OCI-LY7 (cell line): ENCODE results near the gene KCNG4.

ENCODE experiments used
- EZH2phosphoT487 ChIP-seq: fragments of 200-600 bp; sonication (generic); IDR thresholded peaks from 2 replicates; pipeline ENCODE4 v1.6.1; 2018; ENCODE audit warnings: low read depth, borderline replicate concordance, mild to moderate bottlenecking, mixed run types, antibody characterized with exemption, low read length, moderate library complexity, mixed read lengths
- TF ChIP-seq, protein P1 (sequence below): fragments of 200-600 bp; sonication (generic); conservative IDR thresholded peaks from 2 replicates; pipeline ENCODE4 v1.5.1; 2014; ENCODE audit warnings: mild to moderate bottlenecking, antibody characterized with exemption, low read length, moderate library complexity, mixed read lengths

DNA sequence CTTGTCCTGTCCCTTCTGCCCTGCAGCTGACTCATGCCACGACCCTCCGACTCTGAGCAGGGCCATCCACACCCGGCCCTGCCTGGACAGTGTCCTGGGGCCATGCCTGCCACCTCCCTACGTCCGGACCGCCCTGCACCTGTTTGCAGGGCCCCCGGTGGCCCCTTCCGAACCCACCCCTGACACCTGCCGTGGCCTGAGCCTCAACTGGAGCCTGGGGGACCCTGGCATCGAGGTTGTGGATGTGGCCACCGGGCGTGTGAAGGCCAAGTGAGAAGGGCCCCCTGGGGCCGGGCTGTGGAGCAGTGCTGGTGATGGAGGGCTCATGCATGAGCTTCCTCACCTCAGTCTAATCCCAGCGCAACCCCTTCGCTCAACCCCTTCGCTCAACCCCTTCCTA, 43.7 kb downstream of the KCNG4 start:
- TF ChIP-seq, protein P1, sequence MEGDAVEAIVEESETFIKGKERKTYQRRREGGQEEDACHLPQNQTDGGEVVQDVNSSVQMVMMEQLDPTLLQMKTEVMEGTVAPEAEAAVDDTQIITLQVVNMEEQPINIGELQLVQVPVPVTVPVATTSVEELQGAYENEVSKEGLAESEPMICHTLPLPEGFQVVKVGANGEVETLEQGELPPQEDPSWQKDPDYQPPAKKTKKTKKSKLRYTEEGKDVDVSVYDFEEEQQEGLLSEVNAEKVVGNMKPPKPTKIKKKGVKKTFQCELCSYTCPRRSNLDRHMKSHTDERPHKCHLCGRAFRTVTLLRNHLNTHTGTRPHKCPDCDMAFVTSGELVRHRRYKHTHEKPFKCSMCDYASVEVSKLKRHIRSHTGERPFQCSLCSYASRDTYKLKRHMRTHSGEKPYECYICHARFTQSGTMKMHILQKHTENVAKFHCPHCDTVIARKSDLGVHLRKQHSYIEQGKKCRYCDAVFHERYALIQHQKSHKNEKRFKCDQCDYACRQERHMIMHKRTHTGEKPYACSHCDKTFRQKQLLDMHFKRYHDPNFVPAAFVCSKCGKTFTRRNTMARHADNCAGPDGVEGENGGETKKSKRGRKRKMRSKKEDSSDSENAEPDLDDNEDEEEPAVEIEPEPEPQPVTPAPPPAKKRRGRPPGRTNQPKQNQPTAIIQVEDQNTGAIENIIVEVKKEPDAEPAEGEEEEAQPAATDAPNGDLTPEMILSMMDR: no peak
- TF ChIP-seq EZH2phosphoT487: no peak
